ENCODE measurements around the gene GLTP. TPM values are rescaled to one million over a fixed set of nuclear protein-coding genes. Genes with fewer than 3 reads are reported as not detected.

The GLTP gene
- total and polyA plus RNA-seq, 2 experiments from 2014 or later: 20.5 to 24.9 TPM

GRCh38 chr12:109888179-109889020, 8.1 kb upstream of the GLTP start:
- no peak overlapping the region for H3K27ac ChIP-seq
- no peaks in the 10 kb centered on the region for H3K4me1 ChIP-seq (ENCODE audit: low read depth)
- TF ChIP-seq CTCF (IDR thresholded peaks at IDR 0.05; ENCODE audit: low read depth, low read length): no peak
- H3K4me3 ChIP-seq: no peak overlapping the region
- H3K36me3 ChIP-seq: no peaks in the 10 kb centered on the region
- peak in 1 of 2 donors; percentile 78 for DNase-seq (ENCODE audit: low read depth in 1 of 2, low spot score in 1 of 2)
- H3K9me3 ChIP-seq (ENCODE audit: low read depth): no peaks in the 10 kb centered on the region
- H3K27me3 ChIP-seq: peaks cover 8% of the 10 kb centered on the region

DNA sequence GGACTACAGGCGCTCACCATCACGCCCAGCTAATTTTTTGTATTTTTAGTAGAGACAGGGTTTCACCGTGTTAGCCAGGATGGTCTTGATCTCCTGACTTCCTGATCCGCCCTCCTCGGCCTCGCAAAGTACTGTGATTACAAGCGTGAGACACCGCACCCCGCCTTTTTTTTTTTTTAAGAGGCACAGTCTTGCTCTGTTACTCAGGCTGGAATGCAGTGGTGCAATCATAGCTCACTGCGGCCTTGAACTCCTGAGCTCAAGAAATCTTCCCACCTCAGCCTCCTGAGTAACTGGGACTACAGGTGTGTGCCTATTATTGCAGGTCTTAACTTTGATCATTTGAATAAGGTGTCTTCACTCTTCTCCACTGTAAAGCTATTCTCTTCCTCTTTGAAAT, 5.3 kb upstream of the GLTP start:
- Histone ChIP-seq H3K4me3 (no peak overlapping the region), H3K9me3 (ENCODE audit: low read depth) (no peaks in the 10 kb centered on the region), H3K4me1 (ENCODE audit: low read depth) (peaks cover 6% of the 10 kb centered on the region), H3K27ac (no peak overlapping the region), H3K36me3 (no peaks in the 10 kb centered on the region), H3K27me3 (peaks cover 3% of the 10 kb centered on the region)
- TF ChIP-seq CTCF (IDR thresholded peaks at IDR 0.05; ENCODE audit: low read depth, low read length): no peak
- no peak for DNase-seq (ENCODE audit: low read depth in 1 of 2, low spot score in 1 of 2)

DNA sequence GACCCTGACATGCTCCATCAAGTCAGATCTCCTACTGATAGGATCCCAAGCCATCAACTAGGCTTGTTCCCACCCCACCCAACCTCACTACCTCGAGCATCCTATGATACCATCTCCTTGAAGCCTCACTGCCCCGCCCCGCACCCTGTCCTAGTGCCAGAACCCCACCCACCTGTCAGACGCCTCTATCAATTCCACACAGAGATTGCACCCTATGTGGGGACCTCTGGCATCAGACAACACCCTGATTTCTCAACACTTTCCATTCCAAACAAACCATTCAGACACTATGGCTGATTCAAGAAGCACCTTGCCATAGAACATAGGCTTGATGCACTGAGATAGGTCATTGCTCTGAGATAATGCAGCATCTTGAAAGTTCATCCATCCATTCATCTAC, 3.1 kb upstream of the GLTP start:
- peaks cover 12% of the 10 kb centered on the region for H3K4me1 ChIP-seq (ENCODE audit: low read depth)
- H3K27me3 ChIP-seq: peaks cover 3% of the 10 kb centered on the region
- no peaks in the 10 kb centered on the region for H3K36me3 ChIP-seq
- H3K4me3 ChIP-seq: no peak overlapping the region
- H3K9me3 ChIP-seq (ENCODE audit: low read depth): no peaks in the 10 kb centered on the region
- no peak for TF ChIP-seq CTCF (IDR thresholded peaks at IDR 0.05; ENCODE audit: low read depth, low read length)
- H3K27ac ChIP-seq: no peak overlapping the region
- no peak for DNase-seq (ENCODE audit: low read depth in 1 of 2, low spot score in 1 of 2)

- Histone ChIP-seq H3K4me3 (no peak overlapping the region), H3K4me1 (ENCODE audit: low read depth) (peaks cover 12% of the 10 kb centered on the region), H3K27me3 (peaks cover 3% of the 10 kb centered on the region), H3K36me3 (no peaks in the 10 kb centered on the region), H3K9me3 (ENCODE audit: low read depth) (no peaks in the 10 kb centered on the region), H3K27ac (no peak overlapping the region)
- no peak for TF ChIP-seq CTCF (IDR thresholded peaks at IDR 0.05; ENCODE audit: low read depth, low read length)
- no peak for DNase-seq (ENCODE audit: low read depth in 1 of 2, low spot score in 1 of 2)
Observed at GRCh38 chr12:109881752-109882151, 1.4 kb upstream of the GLTP start.

GRCh38 chr12:109880938-109881337, 597 bp upstream of the GLTP start:
- DNase-seq (ENCODE audit: low read depth in 1 of 2, low spot score in 1 of 2): peak in 1 of 2 donors; percentile 37
- no peak overlapping the region for H3K27ac ChIP-seq
- no peaks in the 10 kb centered on the region for H3K36me3 ChIP-seq
- TF ChIP-seq CTCF (IDR thresholded peaks at IDR 0.05; ENCODE audit: low read depth, low read length): no peak
- H3K4me3 ChIP-seq: peak overlapping the region; percentile 89
- H3K27me3 ChIP-seq: peaks cover 3% of the 10 kb centered on the region
- H3K4me1 ChIP-seq (ENCODE audit: low read depth): peaks cover 12% of the 10 kb centered on the region
- no peaks in the 10 kb centered on the region for H3K9me3 ChIP-seq (ENCODE audit: low read depth)
